Skin of body (tissue), 2 donors: ENCODE measurements around the gene TMPRSS5. TPM values are rescaled to one million over a fixed set of nuclear protein-coding genes. Genes with fewer than 3 reads are reported as not detected.
"Not testable (repeated sequence)": the region's sequence is repeated elsewhere in the genome, so short reads cannot be mapped to it uniquely, and the experiment has no call there.

Experiments
- DNase-seq: peaks from one replicate; lab custom pipeline; 2025; lab: John Stamatoyannopoulos, UW
- total RNA-seq: library from RNA; depleted of rRNA; stranded (reverse); fragments of >200 nt; gene quantifications from one replicate; pipeline ENCODE4 v1.2.3, GENCODE V29; 2014

Gene TMPRSS5
- total RNA-seq = 3.5 TPM

GRCh38 chr11:113705871-113706655 lies at the start of gene TMPRSS5:
TSS of gene TMPRSS5 (minus strand) at chr11:113706308. CDS start at chr11:113706224, 84 bp downstream.
- DNase-seq = peak; percentile 18

GRCh38 chr11:113752932-113753331 lies 46.8 kb upstream of the TMPRSS5 start:
- no peak for DNase-seq

- no peak for DNase-seq
Measured at GRCh38 chr11:113736323-113736722, 30.2 kb upstream of the TMPRSS5 start.

GRCh38 chr11:113732092-113732491 lies 26.0 kb upstream of the TMPRSS5 start:
- no peak for DNase-seq

- peak; percentile 15 for DNase-seq
Measured at GRCh38 chr11:113730887-113731726, 25.0 kb upstream of the TMPRSS5 start.

- DNase-seq = no peak
Measured at GRCh38 chr11:113729456-113729855, 23.3 kb upstream of the TMPRSS5 start.

- DNase-seq = no peak
Measured at GRCh38 chr11:113728814-113729213, 22.7 kb upstream of the TMPRSS5 start.

- DNase-seq = no peak
Measured at GRCh38 chr11:113725913-113726312, 19.8 kb upstream of the TMPRSS5 start.

- DNase-seq = no peak
Measured at GRCh38 chr11:113725407-113725806, 19.3 kb upstream of the TMPRSS5 start.

GRCh38 chr11:113724778-113725177 lies 18.7 kb upstream of the TMPRSS5 start:
- no peak for DNase-seq

- no peak for DNase-seq
Measured at GRCh38 chr11:113723787-113724186, 17.7 kb upstream of the TMPRSS5 start.

GRCh38 chr11:113722934-113723333 lies 16.8 kb upstream of the TMPRSS5 start:
- no peak for DNase-seq

GRCh38 chr11:113722221-113722620 lies 16.1 kb upstream of the TMPRSS5 start:
- DNase-seq = no peak

GRCh38 chr11:113721462-113722066 lies 15.5 kb upstream of the TMPRSS5 start:
- DNase-seq = no peak

- not testable (repeated sequence) for DNase-seq
Measured at GRCh38 chr11:113720478-113720877, 14.4 kb upstream of the TMPRSS5 start.

- no peak for DNase-seq
Measured at GRCh38 chr11:113715882-113716625, 9.9 kb upstream of the TMPRSS5 start.

- no peak for DNase-seq
Measured at GRCh38 chr11:113715273-113715672, 9.2 kb upstream of the TMPRSS5 start.

GRCh38 chr11:113710989-113711388 lies 4.9 kb upstream of the TMPRSS5 start:
- no peak for DNase-seq

GRCh38 chr11:113703551-113703950 lies 2.6 kb downstream of the TMPRSS5 start:
- DNase-seq = not testable (repeated sequence)

- DNase-seq = no peak
Measured at GRCh38 chr11:113701491-113701890, 4.6 kb downstream of the TMPRSS5 start.

GRCh38 chr11:113698515-113698914 lies 7.6 kb downstream of the TMPRSS5 start:
- no peak for DNase-seq
